Thyroid gland (tissue), 4 donors: ENCODE results near the gene TMEM151B.

Experiments used
- POLR2A ChIP-seq, 2 donors: fragments of 450-650 bp; IDR thresholded peaks; one replicate each; pipeline ENCODE4 v1.6.1; 2017; ENCODE audit warnings: antibody characterized with exemption in 2 of 2, mild to moderate bottlenecking in 2 of 2, moderate library complexity in 1 of 2
- TF ChIP-seq, protein P1 (sequence below), 6 experiments: fragments of 200-600 bp in 3 of 6; fragments of 450-650 bp in 3 of 6; sonication (generic) in 3 of 6; IDR thresholded peaks; one replicate each; pipeline ENCODE4 v1.5.1; 2016 to 2019; ENCODE audit warnings: antibody characterized with exemption in 6 of 6, mild to moderate bottlenecking in 2 of 6, inconsistent platforms in 1 of 6, moderate library complexity in 1 of 6

DNA sequence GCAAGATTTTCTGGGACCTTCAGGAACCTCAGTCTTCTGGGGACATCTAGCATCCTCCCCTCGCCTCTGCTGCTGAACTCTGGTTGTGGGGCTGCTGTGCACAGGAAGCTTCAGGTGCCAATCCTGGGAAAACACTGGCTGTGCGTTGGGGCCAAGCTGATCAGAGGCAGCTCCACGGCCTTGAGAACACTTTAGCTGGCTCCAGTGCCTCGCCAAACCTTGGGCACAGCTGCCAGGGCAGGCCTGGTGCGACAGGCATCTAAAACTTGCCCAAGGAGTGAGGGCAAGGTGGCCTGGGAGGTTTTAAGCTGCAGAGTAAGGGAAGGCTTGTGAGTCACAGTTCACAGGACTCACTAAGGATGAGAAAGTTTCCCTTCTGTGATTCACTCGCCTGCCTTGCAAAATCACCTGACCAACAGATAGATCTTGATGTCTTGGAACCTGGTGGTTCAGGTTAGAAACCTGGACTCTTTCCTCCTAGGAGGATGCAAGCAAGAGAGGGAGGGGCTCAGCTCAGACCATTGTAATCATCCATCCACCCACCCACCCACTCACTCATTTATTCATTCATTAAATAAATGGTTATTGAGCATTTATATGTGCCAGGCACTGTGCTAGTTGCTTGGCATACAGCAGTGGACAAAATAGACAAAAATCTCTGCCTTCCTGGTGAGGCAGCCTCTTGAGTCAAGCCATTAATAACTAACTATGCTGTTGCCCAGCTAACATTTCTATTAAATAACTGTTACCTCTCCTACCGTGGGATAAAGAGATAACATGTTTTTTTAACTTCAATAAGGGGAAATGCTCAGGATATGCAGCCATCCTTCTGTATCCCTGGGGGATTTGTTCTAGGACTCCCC, 69.7 kb downstream of the TMEM151B start:
- TF ChIP-seq, protein P1, sequence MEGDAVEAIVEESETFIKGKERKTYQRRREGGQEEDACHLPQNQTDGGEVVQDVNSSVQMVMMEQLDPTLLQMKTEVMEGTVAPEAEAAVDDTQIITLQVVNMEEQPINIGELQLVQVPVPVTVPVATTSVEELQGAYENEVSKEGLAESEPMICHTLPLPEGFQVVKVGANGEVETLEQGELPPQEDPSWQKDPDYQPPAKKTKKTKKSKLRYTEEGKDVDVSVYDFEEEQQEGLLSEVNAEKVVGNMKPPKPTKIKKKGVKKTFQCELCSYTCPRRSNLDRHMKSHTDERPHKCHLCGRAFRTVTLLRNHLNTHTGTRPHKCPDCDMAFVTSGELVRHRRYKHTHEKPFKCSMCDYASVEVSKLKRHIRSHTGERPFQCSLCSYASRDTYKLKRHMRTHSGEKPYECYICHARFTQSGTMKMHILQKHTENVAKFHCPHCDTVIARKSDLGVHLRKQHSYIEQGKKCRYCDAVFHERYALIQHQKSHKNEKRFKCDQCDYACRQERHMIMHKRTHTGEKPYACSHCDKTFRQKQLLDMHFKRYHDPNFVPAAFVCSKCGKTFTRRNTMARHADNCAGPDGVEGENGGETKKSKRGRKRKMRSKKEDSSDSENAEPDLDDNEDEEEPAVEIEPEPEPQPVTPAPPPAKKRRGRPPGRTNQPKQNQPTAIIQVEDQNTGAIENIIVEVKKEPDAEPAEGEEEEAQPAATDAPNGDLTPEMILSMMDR (IDR thresholded peaks at IDR 0.05) = no peak
- TF ChIP-seq POLR2A (IDR thresholded peaks at IDR 0.05) = no peak
